ENCODE results near the gene SDHAF2.

DNA sequence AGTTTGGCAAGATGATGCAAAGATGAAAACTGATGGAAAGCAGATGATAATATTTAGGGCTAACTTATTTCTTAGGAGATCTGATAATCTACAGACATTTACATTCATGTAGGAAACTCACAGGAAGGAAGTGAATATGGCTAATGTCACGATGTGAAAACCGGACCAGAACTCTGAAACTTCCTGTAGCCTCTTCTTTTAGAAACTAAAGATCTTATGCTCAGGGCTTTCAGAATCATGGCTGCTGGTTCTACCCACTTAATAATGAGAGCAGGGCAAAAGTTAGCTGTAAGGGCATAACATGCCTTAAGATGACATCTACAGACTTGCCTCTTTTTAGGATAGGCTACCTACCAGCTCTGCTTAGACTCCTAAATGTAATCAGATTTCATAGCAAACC lies 15.4 kb upstream of the SDHAF2 start:
- TF ChIP-seq, protein P1, sequence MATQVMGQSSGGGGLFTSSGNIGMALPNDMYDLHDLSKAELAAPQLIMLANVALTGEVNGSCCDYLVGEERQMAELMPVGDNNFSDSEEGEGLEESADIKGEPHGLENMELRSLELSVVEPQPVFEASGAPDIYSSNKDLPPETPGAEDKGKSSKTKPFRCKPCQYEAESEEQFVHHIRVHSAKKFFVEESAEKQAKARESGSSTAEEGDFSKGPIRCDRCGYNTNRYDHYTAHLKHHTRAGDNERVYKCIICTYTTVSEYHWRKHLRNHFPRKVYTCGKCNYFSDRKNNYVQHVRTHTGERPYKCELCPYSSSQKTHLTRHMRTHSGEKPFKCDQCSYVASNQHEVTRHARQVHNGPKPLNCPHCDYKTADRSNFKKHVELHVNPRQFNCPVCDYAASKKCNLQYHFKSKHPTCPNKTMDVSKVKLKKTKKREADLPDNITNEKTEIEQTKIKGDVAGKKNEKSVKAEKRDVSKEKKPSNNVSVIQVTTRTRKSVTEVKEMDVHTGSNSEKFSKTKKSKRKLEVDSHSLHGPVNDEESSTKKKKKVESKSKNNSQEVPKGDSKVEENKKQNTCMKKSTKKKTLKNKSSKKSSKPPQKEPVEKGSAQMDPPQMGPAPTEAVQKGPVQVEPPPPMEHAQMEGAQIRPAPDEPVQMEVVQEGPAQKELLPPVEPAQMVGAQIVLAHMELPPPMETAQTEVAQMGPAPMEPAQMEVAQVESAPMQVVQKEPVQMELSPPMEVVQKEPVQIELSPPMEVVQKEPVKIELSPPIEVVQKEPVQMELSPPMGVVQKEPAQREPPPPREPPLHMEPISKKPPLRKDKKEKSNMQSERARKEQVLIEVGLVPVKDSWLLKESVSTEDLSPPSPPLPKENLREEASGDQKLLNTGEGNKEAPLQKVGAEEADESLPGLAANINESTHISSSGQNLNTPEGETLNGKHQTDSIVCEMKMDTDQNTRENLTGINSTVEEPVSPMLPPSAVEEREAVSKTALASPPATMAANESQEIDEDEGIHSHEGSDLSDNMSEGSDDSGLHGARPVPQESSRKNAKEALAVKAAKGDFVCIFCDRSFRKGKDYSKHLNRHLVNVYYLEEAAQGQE (IDR thresholded peaks at IDR 0.05; ENCODE audit: low read depth), result no peak
- TF ChIP-seq, protein P2, sequence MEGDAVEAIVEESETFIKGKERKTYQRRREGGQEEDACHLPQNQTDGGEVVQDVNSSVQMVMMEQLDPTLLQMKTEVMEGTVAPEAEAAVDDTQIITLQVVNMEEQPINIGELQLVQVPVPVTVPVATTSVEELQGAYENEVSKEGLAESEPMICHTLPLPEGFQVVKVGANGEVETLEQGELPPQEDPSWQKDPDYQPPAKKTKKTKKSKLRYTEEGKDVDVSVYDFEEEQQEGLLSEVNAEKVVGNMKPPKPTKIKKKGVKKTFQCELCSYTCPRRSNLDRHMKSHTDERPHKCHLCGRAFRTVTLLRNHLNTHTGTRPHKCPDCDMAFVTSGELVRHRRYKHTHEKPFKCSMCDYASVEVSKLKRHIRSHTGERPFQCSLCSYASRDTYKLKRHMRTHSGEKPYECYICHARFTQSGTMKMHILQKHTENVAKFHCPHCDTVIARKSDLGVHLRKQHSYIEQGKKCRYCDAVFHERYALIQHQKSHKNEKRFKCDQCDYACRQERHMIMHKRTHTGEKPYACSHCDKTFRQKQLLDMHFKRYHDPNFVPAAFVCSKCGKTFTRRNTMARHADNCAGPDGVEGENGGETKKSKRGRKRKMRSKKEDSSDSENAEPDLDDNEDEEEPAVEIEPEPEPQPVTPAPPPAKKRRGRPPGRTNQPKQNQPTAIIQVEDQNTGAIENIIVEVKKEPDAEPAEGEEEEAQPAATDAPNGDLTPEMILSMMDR (IDR thresholded peaks at IDR 0.05 in 2 of 3, conservative IDR thresholded peaks at IDR 0.05 in 1 of 3; ENCODE audit: borderline replicate concordance in 1 of 3, insufficient read depth in 1 of 3, low read depth in 2 of 3, low read length in 2 of 3), result no peak
- no peak for TF ChIP-seq TCF7L2 (IDR thresholded peaks at IDR 0.05; ENCODE audit: borderline replicate concordance, extremely low read depth, insufficient read depth, insufficient read length)
